ENCODE measurements around the gene CHADL.
A peak's percentile ranks its signal among the peaks of the same experiment; 100 is the strongest.

Gene CHADL

DNA sequence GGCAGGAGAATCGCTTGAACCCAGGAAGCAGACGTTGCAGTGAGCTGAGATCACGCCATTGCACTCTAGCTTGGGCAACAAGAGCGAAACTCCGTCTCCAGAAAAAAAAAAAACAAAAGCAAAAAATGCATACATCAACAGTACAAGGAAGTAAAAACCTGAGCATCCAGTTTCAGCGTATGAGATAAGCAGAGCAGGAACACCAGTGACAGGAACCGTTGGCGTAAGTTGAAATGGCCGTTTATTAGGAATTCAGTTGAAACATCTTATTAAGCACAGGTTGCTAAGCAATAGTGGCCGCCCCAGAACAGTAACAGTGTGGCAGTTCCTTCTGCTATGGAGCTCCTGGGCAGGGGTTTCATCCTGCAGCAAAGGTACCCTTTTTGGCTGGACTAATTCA is 39.6 kb downstream of the CHADL start:
- DNase-seq (ENCODE audit: extremely low read depth, low read depth) = no peak

DNA sequence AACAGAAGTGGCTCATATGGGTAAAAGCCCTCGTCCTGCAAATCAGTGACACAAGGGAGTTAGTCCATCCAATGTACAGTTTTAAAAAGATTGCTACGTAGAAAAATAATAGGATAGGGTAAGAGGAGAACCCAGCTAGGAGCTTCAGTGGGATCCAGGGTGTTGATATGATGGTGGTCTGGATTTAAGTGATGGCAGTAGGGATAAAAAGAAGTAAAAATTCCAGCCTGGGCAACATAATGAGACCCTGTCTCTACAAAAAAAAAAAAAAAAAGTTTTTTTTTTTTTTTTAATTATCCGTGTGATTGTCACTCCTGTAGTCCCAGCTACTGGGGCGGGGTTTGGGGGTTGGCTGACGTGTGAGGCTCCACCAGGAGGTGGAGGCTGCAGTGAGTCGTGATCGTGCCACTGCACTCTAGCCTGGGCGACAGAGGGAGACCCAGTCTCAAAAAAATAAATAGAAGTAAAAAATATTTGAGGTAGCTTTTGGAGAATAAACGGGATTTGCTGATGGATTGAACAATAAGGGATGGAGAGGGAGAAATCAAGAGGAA is 42.6 kb downstream of the CHADL start:
- TF ChIP-seq, protein P1, sequence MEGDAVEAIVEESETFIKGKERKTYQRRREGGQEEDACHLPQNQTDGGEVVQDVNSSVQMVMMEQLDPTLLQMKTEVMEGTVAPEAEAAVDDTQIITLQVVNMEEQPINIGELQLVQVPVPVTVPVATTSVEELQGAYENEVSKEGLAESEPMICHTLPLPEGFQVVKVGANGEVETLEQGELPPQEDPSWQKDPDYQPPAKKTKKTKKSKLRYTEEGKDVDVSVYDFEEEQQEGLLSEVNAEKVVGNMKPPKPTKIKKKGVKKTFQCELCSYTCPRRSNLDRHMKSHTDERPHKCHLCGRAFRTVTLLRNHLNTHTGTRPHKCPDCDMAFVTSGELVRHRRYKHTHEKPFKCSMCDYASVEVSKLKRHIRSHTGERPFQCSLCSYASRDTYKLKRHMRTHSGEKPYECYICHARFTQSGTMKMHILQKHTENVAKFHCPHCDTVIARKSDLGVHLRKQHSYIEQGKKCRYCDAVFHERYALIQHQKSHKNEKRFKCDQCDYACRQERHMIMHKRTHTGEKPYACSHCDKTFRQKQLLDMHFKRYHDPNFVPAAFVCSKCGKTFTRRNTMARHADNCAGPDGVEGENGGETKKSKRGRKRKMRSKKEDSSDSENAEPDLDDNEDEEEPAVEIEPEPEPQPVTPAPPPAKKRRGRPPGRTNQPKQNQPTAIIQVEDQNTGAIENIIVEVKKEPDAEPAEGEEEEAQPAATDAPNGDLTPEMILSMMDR (IDR thresholded peaks at IDR 0.05; ENCODE audit: low read depth, low read length) = no peak; the same call in 1 of the 2 replicates
- no peak for DNase-seq (ENCODE audit: extremely low read depth, low read depth)

More for the DNA sequence above, 39.6 kb downstream of the CHADL start:
- TF ChIP-seq, protein P1 (IDR thresholded peaks at IDR 0.05; ENCODE audit: low read depth, low read length) = no peak

GRCh38 chr22:41197038-41197972 is 43.4 kb downstream of the CHADL start:
- TF ChIP-seq, protein P1 (IDR thresholded peaks at IDR 0.05; ENCODE audit: low read depth, low read length) = peak; percentile 16; the same call in 1 of the 2 replicates
- DNase-seq (ENCODE audit: extremely low read depth, low read depth) = no peak

DNA sequence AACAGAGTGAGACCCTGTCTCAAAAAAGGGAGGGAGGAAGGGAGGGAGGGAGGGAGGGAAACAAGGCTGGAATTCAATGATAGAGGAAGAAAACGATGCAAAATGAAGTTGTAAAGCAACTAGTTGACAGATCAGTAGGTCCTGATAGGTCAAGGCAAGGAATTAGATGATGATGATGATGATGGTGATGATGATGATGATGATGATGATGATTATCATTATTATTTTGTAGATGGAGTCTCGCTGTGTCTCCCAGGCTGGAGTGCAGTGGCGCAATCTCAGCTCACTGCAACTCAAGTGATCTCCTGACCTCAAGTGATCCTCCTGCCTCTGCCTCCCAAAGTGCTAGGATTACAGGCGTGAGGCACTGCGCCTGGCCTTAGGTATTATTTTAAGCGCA is 46.9 kb downstream of the CHADL start:
- TF ChIP-seq, protein P1 (IDR thresholded peaks at IDR 0.05; ENCODE audit: low read depth, low read length) = no peak
- no peak for DNase-seq (ENCODE audit: extremely low read depth, low read depth)

- no peak for DNase-seq (ENCODE audit: extremely low read depth, low read depth)
- TF ChIP-seq, protein P1 (IDR thresholded peaks at IDR 0.05; ENCODE audit: low read depth, low read length) = no peak
Measured at GRCh38 chr22:41191467-41191866, 49.3 kb downstream of the CHADL start.

- TF ChIP-seq, protein P1 (IDR thresholded peaks at IDR 0.05; ENCODE audit: low read depth, low read length) = no peak
- DNase-seq (ENCODE audit: extremely low read depth, low read depth) = no peak
Measured at GRCh38 chr22:41184679-41185078, 56.1 kb downstream of the CHADL start.
